ENCODE results near the gene CRAMP1. TPM values are rescaled to one million over a fixed set of nuclear protein-coding genes. Genes with fewer than 3 reads are reported as not detected.

CRAMP1 gene
- total RNA-seq, 8 experiments from 2014 or later, result 7.0 to 24.8 (median 11.0) TPM

GRCh38 chr16:1724491-1724890 is 112.3 kb downstream of the CRAMP1 start:
- Histone ChIP-seq H3K27ac (no peak overlapping the region), H3K4me1 (replicated peaks in 1 of 2) (no peaks in the 10 kb centered on the region), H3K4me3 (no peak overlapping the region)
- ATAC-seq (replicated peaks in 6 of 8), result no peak
- 86 to 100% (median 96%) methylated on average over 2 to 7 of the region's 12 CpGs; no CpG with 5 or more reads in 6 of the 10 experiments for WGBS, 10 experiments
- in situ Hi-C loops (cut with MboI; ENCODE audit: low pct_unique_long_range_greater_than_20kb in 2 of 9, low sequenced_read_pairs in 9 of 9, unreplicated experiment in 9 of 9), result no loop called here

- Histone ChIP-seq H3K4me1 (replicated peaks in 1 of 2) (no peaks in the 10 kb centered on the region), H3K4me3 (no peak overlapping the region), H3K27ac (no peak overlapping the region)
- WGBS, 10 experiments, result 60 to 100% (median 77%) methylated on average over 1 to 6 of the region's 32 CpGs; no CpG with 5 or more reads in 5 of the 10 experiments
- no peak for ATAC-seq (replicated peaks in 6 of 8)
- in situ Hi-C loops (cut with MboI; ENCODE audit: low pct_unique_long_range_greater_than_20kb in 2 of 9, low sequenced_read_pairs in 9 of 9, unreplicated experiment in 9 of 9), result no loop called here
Measured at GRCh38 chr16:1726661-1727502, 114.7 kb downstream of the CRAMP1 start.

Other genes starting within 250 kb of the CRAMP1 start
- 10 to 100 TPM in 3 of 8 experiments, 1 to 10 TPM in 5; 4.0 to 34.7 (median 8.5) TPM for gene UNKL, start 197.7 kb upstream of the CRAMP1 start, total RNA-seq
- gene UQCC4, start 191.6 kb upstream of the CRAMP1 start, total RNA-seq, result 10 to 100 TPM; 15.7 to 24.9 (median 20.5) TPM
- gene PERCC1, start 181.3 kb upstream of the CRAMP1 start, total RNA-seq, result 1 to 10 TPM in 1 of 8 experiments, under 1 TPM in 3, not detected in 4; 0.29 to 1.2 (median 0.46) TPM
- gene CCDC154, start 167.8 kb upstream of the CRAMP1 start, total RNA-seq, result 1 to 10 TPM in 3 of 8 experiments, under 1 TPM in 5; 0.13 to 1.4 (median 0.64) TPM
- gene CLCN7, start 137.3 kb upstream of the CRAMP1 start, total RNA-seq, result 10 to 100 TPM; 10.0 to 58.5 (median 27.4) TPM
- gene PTX4, start 123.4 kb upstream of the CRAMP1 start, total RNA-seq, result under 1 TPM in 4 of 8 experiments, not detected in 4; 0.11 to 0.46 (median 0.16) TPM
- 10 to 100 TPM in 7 of 8 experiments, 1 to 10 TPM in 1; 8.1 to 37.8 (median 15.2) TPM for gene TELO2, start 119.0 kb upstream of the CRAMP1 start, total RNA-seq
- 1 to 10 TPM in 3 of 8 experiments, under 1 TPM in 4, not detected in 1; 0.05 to 3.0 (median 0.71) TPM for gene TMEM204, start 78.7 kb upstream of the CRAMP1 start, total RNA-seq
- 10 to 100 TPM; 11.1 to 35.3 (median 19.5) TPM for gene IFT140, start 288 bp upstream of the CRAMP1 start, total RNA-seq
- gene JPT2, start 65.9 kb downstream of the CRAMP1 start, total RNA-seq, result 10 to 100 TPM; 19.3 to 96.7 (median 34.8) TPM
- 10 to 100 TPM; 22.1 to 99.5 (median 55.4) TPM for gene MAPK8IP3, start 93.8 kb downstream of the CRAMP1 start, total RNA-seq
- 10 to 100 TPM; 41.7 to 59.9 (median 43.5) TPM for gene NME3, start 159.2 kb downstream of the CRAMP1 start, total RNA-seq
- 10 to 100 TPM in 2 of 8 experiments, 1 to 10 TPM in 6; 4.6 to 21.1 (median 6.4) TPM for gene EME2, start 160.4 kb downstream of the CRAMP1 start, total RNA-seq
- gene MRPS34, start 160.8 kb downstream of the CRAMP1 start, total RNA-seq, result 100 to 1,000 TPM in 3 of 8 experiments, 10 to 100 TPM in 5; 68.4 to 150 (median 87.1) TPM
- 10 to 100 TPM; 15.0 to 73.8 (median 36.0) TPM for gene SPSB3, start 170.2 kb downstream of the CRAMP1 start, total RNA-seq
- 10 to 100 TPM; 53.7 to 89.6 (median 67.6) TPM for gene NUBP2, start 170.6 kb downstream of the CRAMP1 start, total RNA-seq
- 1 to 10 TPM in 2 of 8 experiments, under 1 TPM in 6; 0.25 to 1.1 (median 0.68) TPM for gene IGFALS, start 181.3 kb downstream of the CRAMP1 start, total RNA-seq
- 10 to 100 TPM; 27.8 to 67.6 (median 38.9) TPM for gene HAGH, start 214.5 kb downstream of the CRAMP1 start, total RNA-seq
- gene FAHD1, start 214.8 kb downstream of the CRAMP1 start, total RNA-seq, result 10 to 100 TPM; 25.1 to 62.0 (median 30.8) TPM